Measurements from ENCODE around the gene METTL17.
"Not testable (repeated sequence)": the region's sequence is repeated elsewhere in the genome, so short reads cannot be mapped to it uniquely, and the experiment has no call there.

Gene METTL17

GRCh38 chr14:21024585-21025370, 35.0 kb downstream of the METTL17 start, which contains the start of gene NDRG2:
Gene NDRG2, minus strand, starts transcription at chr14:21025061. Its CDS starts 1,746 bp downstream, at chr14:21023315.
- DNase-seq (ENCODE audit: low read depth) = peak; percentile 30

GRCh38 chr14:21025371-21026273, 35.8 kb downstream of the METTL17 start:
- DNase-seq (ENCODE audit: low read depth) = no peak

GRCh38 chr14:21026274-21026987, 36.7 kb downstream of the METTL17 start:
- no peak for DNase-seq (ENCODE audit: low read depth)

- DNase-seq (ENCODE audit: low read depth) = no peak
Observed at GRCh38 chr14:21026988-21027315, 37.2 kb downstream of the METTL17 start.

GRCh38 chr14:21029917-21030316, 40.1 kb downstream of the METTL17 start, which contains the start of gene TPPP2:
Gene TPPP2, plus strand, starts transcription at chr14:21030217. Its CDS starts 365 bp downstream, at chr14:21030582.
- no peak for DNase-seq (ENCODE audit: low read depth)

GRCh38 chr14:21030531-21030930, 40.8 kb downstream of the METTL17 start:
- no peak for DNase-seq (ENCODE audit: low read depth)

- DNase-seq (ENCODE audit: low read depth) = no peak
Observed at GRCh38 chr14:21032326-21033132, 42.7 kb downstream of the METTL17 start.

GRCh38 chr14:21033133-21033698, 43.4 kb downstream of the METTL17 start:
- DNase-seq (ENCODE audit: low read depth) = no peak

GRCh38 chr14:21034707-21035106, 44.9 kb downstream of the METTL17 start, which contains the start of gene RNASE13:
Gene RNASE13, minus strand, starts transcription at chr14:21034807. Its CDS starts 519 bp downstream, at chr14:21034288.
- no peak for DNase-seq (ENCODE audit: low read depth)

- DNase-seq (ENCODE audit: low read depth) = no peak
Observed at GRCh38 chr14:21036751-21037150, 47.0 kb downstream of the METTL17 start.

GRCh38 chr14:21037156-21037555, 47.4 kb downstream of the METTL17 start:
- DNase-seq (ENCODE audit: low read depth) = no peak

- no peak for DNase-seq (ENCODE audit: low read depth)
Observed at GRCh38 chr14:21038441-21039422, 49.0 kb downstream of the METTL17 start.

GRCh38 chr14:21039585-21040369, 50.0 kb downstream of the METTL17 start:
- DNase-seq (ENCODE audit: low read depth) = peak; percentile 61

GRCh38 chr14:21040370-21040925, 50.7 kb downstream of the METTL17 start:
- no peak for DNase-seq (ENCODE audit: low read depth)

GRCh38 chr14:21040941-21041340, 51.2 kb downstream of the METTL17 start:
- DNase-seq (ENCODE audit: low read depth) = not testable (repeated sequence)

- peak; percentile 42 for DNase-seq (ENCODE audit: low read depth)
Observed at GRCh38 chr14:21041676-21042433, 52.1 kb downstream of the METTL17 start, which contains the start of gene RNASE7. Gene RNASE7, plus strand, starts transcription at chr14:21042362. Its CDS starts 631 bp downstream, at chr14:21042993.

GRCh38 chr14:21042918-21043317, 53.1 kb downstream of the METTL17 start:
- DNase-seq (ENCODE audit: low read depth) = no peak

All from ELR (cell line).